ENCODE data around the gene GABRR1.

GRCh38 chr6:89254569-89254968 lies 37.4 kb upstream of the GABRR1 start:
- TF ChIP-seq YY1 (IDR thresholded peaks at IDR 0.05; ENCODE audit: insufficient read depth, insufficient read length) (no peak), SUZ12 (IDR thresholded peaks at IDR 0.05; ENCODE audit: extremely low read depth, insufficient read depth, insufficient read length) (no peak)

All from NT2/D1 (cell line).